Smooth muscle cell (in vitro differentiated cells): Measurements from ENCODE around the gene IGFBP6. TPM values are rescaled to one million over a fixed set of nuclear protein-coding genes. Genes with fewer than 3 reads are reported as not detected.

ENCODE experiments used
- DNase-seq: peaks from one replicate; lab custom pipeline; 2025; ENCODE audit not compliant: unreplicated experiment; lab: John Stamatoyannopoulos, UW
- H2AFZ ChIP-seq: fragments of 200-600 bp; sonication (generic); 2 replicates; pipeline ENCODE4 v1.6.0; 2016; ENCODE audit warnings: antibody characterized with exemption, low read depth, mild to moderate bottlenecking
- H3F3A ChIP-seq: fragments of 200-600 bp; sonication (generic); 2 replicates; pipeline ENCODE4 v1.6.0; 2017; ENCODE audit warnings: antibody characterized with exemption, low read depth
- H3K27ac ChIP-seq: fragments of 200-600 bp; sonication (generic); 2 replicates; pipeline ENCODE4 v1.5.1; 2016; ENCODE audit warnings: low read depth, mild to moderate bottlenecking
- H3K27me3 ChIP-seq: fragments of 200-600 bp; sonication (generic); 2 replicates; pipeline ENCODE4 v1.6.1; 2016; ENCODE audit warnings: low read depth, mild to moderate bottlenecking
- H3K36me3 ChIP-seq: fragments of 200-600 bp; sonication (generic); 2 replicates; pipeline ENCODE4 v1.5.1; 2016; ENCODE audit warnings: low read depth
- H3K4me1 ChIP-seq: fragments of 200-600 bp; sonication (generic); 2 replicates; pipeline ENCODE4 v1.5.1; 2016; ENCODE audit warnings: low read depth
- H3K4me2 ChIP-seq: fragments of 200-600 bp; sonication (generic); 2 replicates; pipeline ENCODE4 v1.6.0; 2016; ENCODE audit warnings: mild to moderate bottlenecking
- H3K4me3 ChIP-seq: fragments of 200-600 bp; sonication (generic); 2 replicates; pipeline ENCODE4 v1.5.1; 2016; ENCODE audit warnings: mild to moderate bottlenecking
- H3K79me2 ChIP-seq: fragments of 200-600 bp; sonication (generic); 2 replicates; pipeline ENCODE4 v1.6.0; 2016; ENCODE audit warnings: low read depth, mild to moderate bottlenecking
- H3K9ac ChIP-seq: fragments of 200-600 bp; sonication (generic); 2 replicates; pipeline ENCODE4 v1.6.0; 2016; ENCODE audit warnings: low read depth
- H3K9me3 ChIP-seq: fragments of 200-600 bp; sonication (generic); replicated peaks from 2 replicates; pipeline ENCODE4 v1.5.1; 2016; ENCODE audit warnings: low read depth
- H4K20me1 ChIP-seq: fragments of 200-600 bp; sonication (generic); 2 replicates; pipeline ENCODE4 v1.6.0; 2016; ENCODE audit warnings: low read depth
- WGBS: methylation state at CpG from one replicate; pipeline ENCODE4 v1.1.7; 2016; ENCODE audit warnings: low lambda C conversion rate; 5-methylcytosine and 5-hydroxymethylcytosine counted together
- polyA plus RNA-seq: library from polyadenylated mRNA; unstranded; fragments of >200 nt; fragmentation: Nextera tagmentation; extraction: Ambion mirVana; gene quantifications from 2 replicates; pipeline ENCODE4 v1.2.1, GENCODE V29; 2016
- total RNA-seq: library from RNA; depleted of rRNA; stranded (reverse); fragments of >200 nt; gene quantifications from 2 replicates; pipeline ENCODE4 v1.2.3, GENCODE V29; 2014
- TF ChIP-seq, protein P1 (sequence below): fragments of 200-600 bp; sonication (generic); IDR thresholded peaks from 2 replicates; pipeline ENCODE4 v1.5.1; 2017; ENCODE audit warnings: borderline replicate concordance, mild to moderate bottlenecking, antibody characterized with exemption; ENCODE audit not compliant: insufficient read depth, poor library complexity, severe bottlenecking

The IGFBP6 gene
- total and polyA plus RNA-seq, 2 experiments from 2014 or later, result 22.6 to 94.4 TPM

DNA sequence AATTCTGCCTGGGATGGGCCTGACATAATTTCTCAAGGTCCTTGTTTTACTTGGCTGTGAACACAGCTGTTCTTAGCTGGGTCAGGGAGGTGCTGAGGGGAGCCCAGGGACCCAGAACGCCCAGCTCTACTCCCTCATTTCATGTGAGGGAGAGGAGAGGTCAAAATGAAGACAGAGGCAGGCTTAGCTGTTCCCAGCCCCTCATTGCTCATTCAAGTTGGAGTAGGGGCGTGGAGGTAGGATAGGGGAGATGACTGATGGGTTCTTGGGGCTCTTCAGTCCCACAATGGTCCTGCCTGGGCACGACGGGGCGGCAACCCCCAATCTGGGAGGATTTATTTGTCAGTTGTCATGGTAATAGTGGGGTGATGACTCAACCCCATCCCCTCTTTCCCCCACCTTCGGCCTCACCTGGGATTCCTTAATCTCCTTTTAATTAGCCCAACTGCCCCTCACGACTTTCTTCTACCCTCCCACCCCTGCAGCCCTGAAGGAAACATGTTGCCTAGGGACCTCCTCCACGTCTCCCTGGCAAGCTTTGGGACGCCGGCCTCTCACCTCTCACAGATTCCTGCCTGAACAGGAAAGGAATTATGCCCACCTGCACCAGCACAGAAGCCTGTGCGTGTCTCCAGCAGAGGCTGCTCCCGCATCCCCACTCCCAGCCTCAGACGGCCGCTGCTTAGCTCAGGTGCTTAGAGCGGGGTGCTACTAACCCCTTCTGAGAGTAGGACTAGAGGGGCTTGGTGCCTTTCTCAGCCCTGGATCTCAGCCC lies 28.5 kb upstream of the IGFBP6 start:
- peaks cover 47% of the 10 kb centered on the region for H4K20me1 ChIP-seq
- H3F3A ChIP-seq, result no peaks in the 10 kb centered on the region
- no peaks in the 10 kb centered on the region for H3K9me3 ChIP-seq
- DNase-seq, result no peak
- WGBS, result 81% methylated on average over 15 of the region's 15 CpGs
- H3K4me3 ChIP-seq, result no peak overlapping the region
- H3K27me3 ChIP-seq, result no peaks in the 10 kb centered on the region
- H3K4me1 ChIP-seq, result no peaks in the 10 kb centered on the region
- no peak overlapping the region for H3K9ac ChIP-seq
- H3K36me3 ChIP-seq, result no peaks in the 10 kb centered on the region
- no peak overlapping the region for H3K27ac ChIP-seq
- TF ChIP-seq, protein P1, sequence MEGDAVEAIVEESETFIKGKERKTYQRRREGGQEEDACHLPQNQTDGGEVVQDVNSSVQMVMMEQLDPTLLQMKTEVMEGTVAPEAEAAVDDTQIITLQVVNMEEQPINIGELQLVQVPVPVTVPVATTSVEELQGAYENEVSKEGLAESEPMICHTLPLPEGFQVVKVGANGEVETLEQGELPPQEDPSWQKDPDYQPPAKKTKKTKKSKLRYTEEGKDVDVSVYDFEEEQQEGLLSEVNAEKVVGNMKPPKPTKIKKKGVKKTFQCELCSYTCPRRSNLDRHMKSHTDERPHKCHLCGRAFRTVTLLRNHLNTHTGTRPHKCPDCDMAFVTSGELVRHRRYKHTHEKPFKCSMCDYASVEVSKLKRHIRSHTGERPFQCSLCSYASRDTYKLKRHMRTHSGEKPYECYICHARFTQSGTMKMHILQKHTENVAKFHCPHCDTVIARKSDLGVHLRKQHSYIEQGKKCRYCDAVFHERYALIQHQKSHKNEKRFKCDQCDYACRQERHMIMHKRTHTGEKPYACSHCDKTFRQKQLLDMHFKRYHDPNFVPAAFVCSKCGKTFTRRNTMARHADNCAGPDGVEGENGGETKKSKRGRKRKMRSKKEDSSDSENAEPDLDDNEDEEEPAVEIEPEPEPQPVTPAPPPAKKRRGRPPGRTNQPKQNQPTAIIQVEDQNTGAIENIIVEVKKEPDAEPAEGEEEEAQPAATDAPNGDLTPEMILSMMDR, result no peak
- H3K4me2 ChIP-seq, result no peak overlapping the region
- H2AFZ ChIP-seq, result no peak overlapping the region
- no peaks in the 10 kb centered on the region for H3K79me2 ChIP-seq

DNA sequence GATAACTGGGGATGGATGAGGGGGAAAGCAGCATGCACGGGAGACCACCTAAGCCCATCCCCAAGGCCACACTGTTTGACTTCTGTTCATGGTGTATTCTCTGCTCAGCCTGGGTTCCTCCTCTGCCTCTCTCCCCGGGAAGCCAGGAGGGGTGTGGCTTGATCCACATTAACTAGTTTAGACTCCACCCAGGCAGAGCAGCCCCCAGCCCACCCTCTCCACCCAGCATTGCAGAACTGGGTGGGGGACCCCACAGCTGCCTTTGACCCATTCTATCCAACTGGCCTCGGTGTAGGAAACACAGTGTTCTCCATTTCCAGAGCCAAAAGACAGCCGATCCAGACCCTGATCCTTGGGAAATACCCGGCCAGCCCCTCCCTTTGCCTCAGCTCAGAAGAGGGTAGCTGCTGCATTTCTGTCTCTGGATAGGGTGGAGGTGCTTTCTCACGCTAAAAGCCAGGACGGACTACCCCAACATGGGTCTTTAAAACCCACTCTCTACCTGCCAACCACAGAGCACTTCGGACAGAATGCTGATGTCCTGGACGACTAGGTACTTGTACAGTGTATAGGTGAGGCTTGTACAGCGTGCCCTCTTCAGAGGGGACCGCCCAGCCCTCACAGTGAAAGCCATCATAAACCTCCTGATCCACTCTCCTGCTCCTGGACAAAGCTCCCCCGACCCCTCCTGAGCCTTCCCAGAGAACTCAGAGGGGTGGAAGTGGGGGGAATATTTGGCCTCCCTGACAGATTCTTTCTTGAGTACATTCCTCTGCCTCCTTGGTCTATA lies 27.7 kb upstream of the IGFBP6 start:
- Histone ChIP-seq H3K4me3 (no peak overlapping the region), H3K4me2 (no peak overlapping the region), H3K27me3 (no peaks in the 10 kb centered on the region), H2AFZ (no peak overlapping the region), H3K36me3 (no peaks in the 10 kb centered on the region), H3K4me1 (no peaks in the 10 kb centered on the region), H3K9ac (no peak overlapping the region), H3K79me2 (no peaks in the 10 kb centered on the region), H3K9me3 (no peaks in the 10 kb centered on the region), H3K27ac (no peak overlapping the region), H4K20me1 (peaks cover 55% of the 10 kb centered on the region), H3F3A (no peaks in the 10 kb centered on the region)
- DNase-seq, result no peak
- TF ChIP-seq, protein P1, result no peak
- WGBS, result 93% methylated on average over 12 of the region's 12 CpGs

DNA sequence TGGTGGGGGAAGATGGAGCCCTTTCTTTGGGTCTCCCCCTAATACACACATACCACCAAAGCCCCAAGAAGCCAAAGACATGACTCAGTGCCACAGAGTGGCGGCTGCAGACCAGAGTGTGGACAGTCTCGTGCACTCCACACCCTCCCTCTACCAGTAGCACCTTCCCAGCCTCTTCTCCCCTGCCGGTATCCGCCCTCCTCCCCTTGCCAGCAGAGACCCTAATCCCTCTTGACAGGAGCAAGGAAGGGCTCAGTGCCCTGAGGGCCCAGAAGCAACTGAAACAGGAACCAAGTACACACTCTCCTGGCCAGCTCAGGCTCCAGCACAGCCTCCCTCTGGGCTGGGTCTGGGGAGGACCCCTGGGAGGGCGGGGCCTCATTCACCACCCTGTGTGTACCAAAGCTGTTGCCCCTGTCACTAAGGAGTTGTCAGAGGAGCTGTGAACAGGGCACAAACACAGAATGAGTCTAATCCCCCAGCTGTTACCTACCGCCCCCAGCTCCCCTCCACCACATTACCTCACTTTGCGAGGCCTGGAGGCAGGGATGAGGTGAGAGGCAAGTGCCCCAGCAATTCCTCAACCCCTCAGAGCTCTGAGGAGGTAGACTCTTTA lies 26.5 kb upstream of the IGFBP6 start:
- H3K36me3 ChIP-seq, result no peaks in the 10 kb centered on the region
- no peak overlapping the region for H3K27ac ChIP-seq
- no peaks in the 10 kb centered on the region for H3K27me3 ChIP-seq
- H3K4me1 ChIP-seq, result no peaks in the 10 kb centered on the region
- no peak overlapping the region for H3K4me3 ChIP-seq
- H3F3A ChIP-seq, result no peaks in the 10 kb centered on the region
- 66% methylated on average over 7 of the region's 7 CpGs for WGBS
- no peaks in the 10 kb centered on the region for H3K79me2 ChIP-seq
- H3K9ac ChIP-seq, result no peak overlapping the region
- DNase-seq, result no peak
- no peak overlapping the region for H3K4me2 ChIP-seq
- peaks cover 52% of the 10 kb centered on the region for H4K20me1 ChIP-seq
- TF ChIP-seq, protein P1, result no peak
- no peaks in the 10 kb centered on the region for H3K9me3 ChIP-seq
- H2AFZ ChIP-seq, result no peak overlapping the region
